ENCODE results near the gene SH3RF1.

The SH3RF1 gene

GRCh38 chr4:169228076-169228475 is 42.7 kb downstream of the SH3RF1 start:
- Histone ChIP-seq H3K4me3 (ENCODE audit: low read length) (no peak overlapping the region), H3K9ac (ENCODE audit: low read length) (no peak overlapping the region), H3K36me3 (ENCODE audit: control insufficient read depth, insufficient read depth, low read length) (no peaks in the 10 kb centered on the region), H3K4me1 (ENCODE audit: control insufficient read depth, insufficient read depth, low read length) (peaks cover 22% of the 10 kb centered on the region), H3K27me3 (ENCODE audit: control insufficient read depth, insufficient read depth, low read length) (no peaks in the 10 kb centered on the region), H3K9me3 (ENCODE audit: control insufficient read depth, low read length) (no peaks in the 10 kb centered on the region)

- H3K4me1 ChIP-seq (ENCODE audit: control insufficient read depth, insufficient read depth, low read length) = peaks cover 24% of the 10 kb centered on the region
- H3K9me3 ChIP-seq (ENCODE audit: control insufficient read depth, low read length) = no peaks in the 10 kb centered on the region
- H3K27me3 ChIP-seq (ENCODE audit: control insufficient read depth, insufficient read depth, low read length) = no peaks in the 10 kb centered on the region
- H3K9ac ChIP-seq (ENCODE audit: low read length) = no peak overlapping the region
- H3K36me3 ChIP-seq (ENCODE audit: control insufficient read depth, insufficient read depth, low read length) = no peaks in the 10 kb centered on the region
- H3K4me3 ChIP-seq (ENCODE audit: low read length) = no peak overlapping the region
These were observed 44.2 kb downstream of the SH3RF1 start for GRCh38 chr4:169226565-169226964.

- no peak overlapping the region for H3K4me3 ChIP-seq (ENCODE audit: low read length)
- H3K9me3 ChIP-seq (ENCODE audit: control insufficient read depth, low read length) = no peaks in the 10 kb centered on the region
- no peaks in the 10 kb centered on the region for H3K27me3 ChIP-seq (ENCODE audit: control insufficient read depth, insufficient read depth, low read length)
- no peak overlapping the region for H3K9ac ChIP-seq (ENCODE audit: low read length)
- H3K36me3 ChIP-seq (ENCODE audit: control insufficient read depth, insufficient read depth, low read length) = no peaks in the 10 kb centered on the region
- H3K4me1 ChIP-seq (ENCODE audit: control insufficient read depth, insufficient read depth, low read length) = peaks cover 24% of the 10 kb centered on the region
These were observed 44.9 kb downstream of the SH3RF1 start for GRCh38 chr4:169225812-169226211.

GRCh38 chr4:169225058-169225751 is 45.6 kb downstream of the SH3RF1 start:
- Histone ChIP-seq H3K4me1 (ENCODE audit: control insufficient read depth, insufficient read depth, low read length) (peaks cover 24% of the 10 kb centered on the region), H3K36me3 (ENCODE audit: control insufficient read depth, insufficient read depth, low read length) (no peaks in the 10 kb centered on the region), H3K27me3 (ENCODE audit: control insufficient read depth, insufficient read depth, low read length) (no peaks in the 10 kb centered on the region), H3K9ac (ENCODE audit: low read length) (no peak overlapping the region), H3K4me3 (ENCODE audit: low read length) (no peak overlapping the region), H3K9me3 (ENCODE audit: control insufficient read depth, low read length) (no peaks in the 10 kb centered on the region)

- no peak overlapping the region for H3K4me3 ChIP-seq (ENCODE audit: low read length)
- no peaks in the 10 kb centered on the region for H3K36me3 ChIP-seq (ENCODE audit: control insufficient read depth, insufficient read depth, low read length)
- peaks cover 36% of the 10 kb centered on the region for H3K4me1 ChIP-seq (ENCODE audit: control insufficient read depth, insufficient read depth, low read length)
- H3K9ac ChIP-seq (ENCODE audit: low read length) = no peak overlapping the region
- no peaks in the 10 kb centered on the region for H3K9me3 ChIP-seq (ENCODE audit: control insufficient read depth, low read length)
- no peaks in the 10 kb centered on the region for H3K27me3 ChIP-seq (ENCODE audit: control insufficient read depth, insufficient read depth, low read length)
These were observed 48.0 kb downstream of the SH3RF1 start for GRCh38 chr4:169222761-169223160.

- Histone ChIP-seq H3K9ac (ENCODE audit: low read length) (no peak overlapping the region), H3K4me3 (ENCODE audit: low read length) (no peak overlapping the region), H3K9me3 (ENCODE audit: control insufficient read depth, low read length) (no peaks in the 10 kb centered on the region), H3K4me1 (ENCODE audit: control insufficient read depth, insufficient read depth, low read length) (peaks cover 35% of the 10 kb centered on the region), H3K36me3 (ENCODE audit: control insufficient read depth, insufficient read depth, low read length) (no peaks in the 10 kb centered on the region), H3K27me3 (ENCODE audit: control insufficient read depth, insufficient read depth, low read length) (no peaks in the 10 kb centered on the region)
These were observed 49.1 kb downstream of the SH3RF1 start for GRCh38 chr4:169221662-169222061.

GRCh38 chr4:169220854-169221411 is 49.8 kb downstream of the SH3RF1 start:
- no peaks in the 10 kb centered on the region for H3K36me3 ChIP-seq (ENCODE audit: control insufficient read depth, insufficient read depth, low read length)
- no peak overlapping the region for H3K9ac ChIP-seq (ENCODE audit: low read length)
- H3K4me3 ChIP-seq (ENCODE audit: low read length) = no peak overlapping the region
- H3K4me1 ChIP-seq (ENCODE audit: control insufficient read depth, insufficient read depth, low read length) = peaks cover 28% of the 10 kb centered on the region
- H3K27me3 ChIP-seq (ENCODE audit: control insufficient read depth, insufficient read depth, low read length) = no peaks in the 10 kb centered on the region
- no peaks in the 10 kb centered on the region for H3K9me3 ChIP-seq (ENCODE audit: control insufficient read depth, low read length)

GRCh38 chr4:169220447-169220846 is 50.3 kb downstream of the SH3RF1 start:
- Histone ChIP-seq H3K36me3 (ENCODE audit: control insufficient read depth, insufficient read depth, low read length) (no peaks in the 10 kb centered on the region), H3K9ac (ENCODE audit: low read length) (no peak overlapping the region), H3K4me1 (ENCODE audit: control insufficient read depth, insufficient read depth, low read length) (peaks cover 24% of the 10 kb centered on the region), H3K4me3 (ENCODE audit: low read length) (no peak overlapping the region), H3K27me3 (ENCODE audit: control insufficient read depth, insufficient read depth, low read length) (no peaks in the 10 kb centered on the region), H3K9me3 (ENCODE audit: control insufficient read depth, low read length) (no peaks in the 10 kb centered on the region)

- H3K9ac ChIP-seq (ENCODE audit: low read length) = no peak overlapping the region
- H3K9me3 ChIP-seq (ENCODE audit: control insufficient read depth, low read length) = no peaks in the 10 kb centered on the region
- H3K36me3 ChIP-seq (ENCODE audit: control insufficient read depth, insufficient read depth, low read length) = no peaks in the 10 kb centered on the region
- no peaks in the 10 kb centered on the region for H3K27me3 ChIP-seq (ENCODE audit: control insufficient read depth, insufficient read depth, low read length)
- peaks cover 16% of the 10 kb centered on the region for H3K4me1 ChIP-seq (ENCODE audit: control insufficient read depth, insufficient read depth, low read length)
- H3K4me3 ChIP-seq (ENCODE audit: low read length) = no peak overlapping the region
These were observed 51.3 kb downstream of the SH3RF1 start for GRCh38 chr4:169219440-169219839.

- Histone ChIP-seq H3K9me3 (ENCODE audit: control insufficient read depth, low read length) (no peaks in the 10 kb centered on the region), H3K9ac (ENCODE audit: low read length) (no peak overlapping the region), H3K36me3 (ENCODE audit: control insufficient read depth, insufficient read depth, low read length) (no peaks in the 10 kb centered on the region), H3K4me3 (ENCODE audit: low read length) (no peak overlapping the region), H3K27me3 (ENCODE audit: control insufficient read depth, insufficient read depth, low read length) (no peaks in the 10 kb centered on the region), H3K4me1 (ENCODE audit: control insufficient read depth, insufficient read depth, low read length) (peaks cover 12% of the 10 kb centered on the region)
These were observed 55.1 kb downstream of the SH3RF1 start for GRCh38 chr4:169215656-169216055.

- no peaks in the 10 kb centered on the region for H3K27me3 ChIP-seq (ENCODE audit: control insufficient read depth, insufficient read depth, low read length)
- H3K36me3 ChIP-seq (ENCODE audit: control insufficient read depth, insufficient read depth, low read length) = no peaks in the 10 kb centered on the region
- H3K4me3 ChIP-seq (ENCODE audit: low read length) = no peak overlapping the region
- H3K9me3 ChIP-seq (ENCODE audit: control insufficient read depth, low read length) = no peaks in the 10 kb centered on the region
- H3K9ac ChIP-seq (ENCODE audit: low read length) = no peak overlapping the region
- peaks cover 9% of the 10 kb centered on the region for H3K4me1 ChIP-seq (ENCODE audit: control insufficient read depth, insufficient read depth, low read length)
These were observed 57.8 kb downstream of the SH3RF1 start for GRCh38 chr4:169212981-169213380.

GRCh38 chr4:169210504-169211118 is 60.1 kb downstream of the SH3RF1 start:
- Histone ChIP-seq H3K27me3 (ENCODE audit: control insufficient read depth, insufficient read depth, low read length) (no peaks in the 10 kb centered on the region), H3K4me3 (ENCODE audit: low read length) (no peak overlapping the region), H3K4me1 (ENCODE audit: control insufficient read depth, insufficient read depth, low read length) (peaks cover 13% of the 10 kb centered on the region), H3K36me3 (ENCODE audit: control insufficient read depth, insufficient read depth, low read length) (no peaks in the 10 kb centered on the region), H3K9me3 (ENCODE audit: control insufficient read depth, low read length) (no peaks in the 10 kb centered on the region), H3K9ac (ENCODE audit: low read length) (no peak overlapping the region)

All from mucosa of stomach (tissue), 1 donor.